Thyroid gland (tissue), 4 donors: ENCODE data around the gene PLPPR1.

Experiments used
- POLR2A ChIP-seq, 2 donors: fragments of 450-650 bp; IDR thresholded peaks; one replicate each; pipeline ENCODE4 v1.6.1; 2017; ENCODE audit warnings: antibody characterized with exemption in 2 of 2, mild to moderate bottlenecking in 2 of 2, moderate library complexity in 1 of 2
- TF ChIP-seq, protein P1 (sequence below), 6 experiments: fragments of 200-600 bp in 3 of 6; fragments of 450-650 bp in 3 of 6; sonication (generic) in 3 of 6; IDR thresholded peaks; one replicate each; pipeline ENCODE4 v1.5.1; 2016 to 2019; ENCODE audit warnings: antibody characterized with exemption in 6 of 6, mild to moderate bottlenecking in 2 of 6, inconsistent platforms in 1 of 6, moderate library complexity in 1 of 6

DNA sequence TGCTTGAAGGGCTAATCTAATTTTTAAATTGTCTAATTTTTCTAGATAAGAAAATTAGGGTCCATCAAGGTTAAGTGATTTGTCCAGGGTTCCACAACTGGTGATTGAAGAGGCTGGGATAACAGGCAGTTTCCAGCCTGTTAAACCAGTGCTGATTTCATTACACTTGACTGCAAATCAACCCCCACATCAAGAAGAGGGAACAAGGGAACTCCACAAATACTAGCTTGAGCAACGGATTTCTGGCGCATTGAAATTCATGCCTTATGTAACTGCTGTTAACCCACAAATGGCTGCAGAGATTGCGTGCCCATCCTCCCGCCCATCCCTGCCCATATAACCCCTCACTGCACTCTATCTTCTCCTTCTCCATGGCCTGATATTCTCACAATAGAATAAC, 10.0 kb downstream of the PLPPR1 start:
- TF ChIP-seq, protein P1, sequence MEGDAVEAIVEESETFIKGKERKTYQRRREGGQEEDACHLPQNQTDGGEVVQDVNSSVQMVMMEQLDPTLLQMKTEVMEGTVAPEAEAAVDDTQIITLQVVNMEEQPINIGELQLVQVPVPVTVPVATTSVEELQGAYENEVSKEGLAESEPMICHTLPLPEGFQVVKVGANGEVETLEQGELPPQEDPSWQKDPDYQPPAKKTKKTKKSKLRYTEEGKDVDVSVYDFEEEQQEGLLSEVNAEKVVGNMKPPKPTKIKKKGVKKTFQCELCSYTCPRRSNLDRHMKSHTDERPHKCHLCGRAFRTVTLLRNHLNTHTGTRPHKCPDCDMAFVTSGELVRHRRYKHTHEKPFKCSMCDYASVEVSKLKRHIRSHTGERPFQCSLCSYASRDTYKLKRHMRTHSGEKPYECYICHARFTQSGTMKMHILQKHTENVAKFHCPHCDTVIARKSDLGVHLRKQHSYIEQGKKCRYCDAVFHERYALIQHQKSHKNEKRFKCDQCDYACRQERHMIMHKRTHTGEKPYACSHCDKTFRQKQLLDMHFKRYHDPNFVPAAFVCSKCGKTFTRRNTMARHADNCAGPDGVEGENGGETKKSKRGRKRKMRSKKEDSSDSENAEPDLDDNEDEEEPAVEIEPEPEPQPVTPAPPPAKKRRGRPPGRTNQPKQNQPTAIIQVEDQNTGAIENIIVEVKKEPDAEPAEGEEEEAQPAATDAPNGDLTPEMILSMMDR (IDR thresholded peaks at IDR 0.05), result no peak
- TF ChIP-seq POLR2A (IDR thresholded peaks at IDR 0.05), result no peak
